Gastrocnemius medialis (tissue), 4 donors: ENCODE measurements around the gene SUPT3H. TPM values are rescaled to one million over a fixed set of nuclear protein-coding genes. Genes with fewer than 3 reads are reported as not detected.

Source experiments
- ATAC-seq, 2 donors: fragments of 150-250 bp; one replicate each; pipeline ENCODE4 v1.9.1; 2016
- DNase-seq, 2 donors: peaks; one replicate each; pipeline ENCODE4 v3.0.0-alpha.2; 2019
- H3K27ac ChIP-seq, 4 donors: fragments of 200-600 bp; sonication (generic); 1 replicate in 1 of 4; 2 replicates in 3 of 4; pipeline ENCODE4 v1.5.1; 2016 to 2018; ENCODE audit warnings: mild to moderate bottlenecking in 2 of 4, moderate library complexity in 1 of 4
- H3K27me3 ChIP-seq, 3 donors: fragments of 200-600 bp; sonication (generic) in 2 of 3; 1 replicate in 1 of 3; 2 replicates in 2 of 3; pipeline versions ENCODE4 v1.5.1 to v1.6.0; 2016 to 2019; ENCODE audit warnings: mild to moderate bottlenecking in 1 of 3, moderate library complexity in 1 of 3
- H3K36me3 ChIP-seq, 2 donors: fragments of 200-600 bp; sonication (generic) in 1 of 2; one replicate each; pipeline ENCODE4 v1.5.1; 2017 to 2018
- H3K4me1 ChIP-seq, 2 donors: fragments of 200-600 bp; sonication (generic) in 1 of 2; one replicate each; pipeline ENCODE4 v1.5.1; 2016 to 2017; ENCODE audit warnings: mild to moderate bottlenecking in 2 of 2
- H3K4me3 ChIP-seq, 4 donors: fragments of 200-600 bp; sonication (generic) in 3 of 4; 1 replicate in 1 of 4; 2 replicates in 3 of 4; pipeline ENCODE4 v1.5.1; 2016 to 2019; ENCODE audit warnings: mild to moderate bottlenecking in 2 of 4
- H3K9me3 ChIP-seq, 3 donors: fragments of 200-600 bp; sonication (generic) in 2 of 3; 1 replicate in 1 of 3; 2 replicates in 2 of 3; pipeline ENCODE4 v1.5.1; 2016 to 2019
- POLR2A ChIP-seq, 2 donors: fragments of 450-650 bp; IDR thresholded peaks; one replicate each; pipeline ENCODE4 v1.6.1; 2017; ENCODE audit warnings: antibody characterized with exemption in 2 of 2, mild to moderate bottlenecking in 2 of 2, moderate library complexity in 2 of 2
- in situ Hi-C, 4 donors: fragments of 200-750 bp; cut with MboI; loops; one replicate each; pipeline versions ENCODE4 v1.15.0 to v1.8.0; 2017; ENCODE audit warnings: low sequenced_read_pairs in 4 of 4
- intact Hi-C: fragments of 100-400 bp; cut with DNase I; formaldehyde crosslinking; loops from one replicate; pipeline ENCODE4 v1.15.1; 2023; ENCODE audit warnings: low total_unique reads
- total RNA-seq, 4 donors: library from RNA; depleted of rRNA; stranded (reverse); fragments of >200 nt; gene quantifications; one replicate each; pipeline versions ENCODE4 v1.1.0 to v1.2.3, GENCODE V29; 2016
- TF ChIP-seq, protein P1 (sequence below), 5 experiments: fragments of 450-650 bp in 3 of 5; fragments of 200-600 bp in 2 of 5; sonication (generic) in 2 of 5; IDR thresholded peaks in 4 of 5; conservative IDR thresholded peaks in 1 of 5; 1 replicate in 4 of 5; 2 replicates in 1 of 5; pipeline ENCODE4 v1.5.1; 2016 to 2019; ENCODE audit warnings: antibody characterized with exemption in 5 of 5, mild to moderate bottlenecking in 3 of 5, moderate library complexity in 3 of 5

Gene SUPT3H
- total RNA-seq, 4 donors from 2014 or later = 1.5 to 9.0 (median 4.2) TPM

DNA sequence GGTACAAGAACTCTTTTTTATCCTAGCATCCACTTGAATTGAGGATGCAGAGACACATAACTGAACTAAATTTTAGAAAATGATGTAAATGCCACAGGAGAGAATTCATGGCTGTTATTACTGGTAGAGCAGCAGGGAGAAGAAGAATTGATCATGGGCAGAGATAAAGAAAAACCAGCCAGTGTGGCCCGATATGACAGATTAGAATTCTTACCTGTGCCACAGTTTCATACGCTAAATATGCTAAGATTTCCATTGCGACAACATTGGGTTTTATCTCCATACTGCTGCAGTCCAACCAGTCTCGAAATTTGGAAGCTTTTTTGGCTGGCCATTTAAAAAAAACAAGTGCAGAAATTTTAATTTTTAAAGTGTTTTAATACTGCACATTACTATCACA lies 423.5 kb downstream of the SUPT3H start:
- no peaks in the 10 kb centered on the region for H3K9me3 ChIP-seq
- DNase-seq = no peak
- peaks cover 0 to 11% of the 10 kb centered on the region in 2 donors for H3K36me3 ChIP-seq
- ATAC-seq = no peak
- H3K27me3 ChIP-seq = no peaks in the 10 kb centered on the region
- H3K4me3 ChIP-seq = no peak overlapping the region
- TF ChIP-seq POLR2A (IDR thresholded peaks at IDR 0.05) = no peak
- TF ChIP-seq, protein P1, sequence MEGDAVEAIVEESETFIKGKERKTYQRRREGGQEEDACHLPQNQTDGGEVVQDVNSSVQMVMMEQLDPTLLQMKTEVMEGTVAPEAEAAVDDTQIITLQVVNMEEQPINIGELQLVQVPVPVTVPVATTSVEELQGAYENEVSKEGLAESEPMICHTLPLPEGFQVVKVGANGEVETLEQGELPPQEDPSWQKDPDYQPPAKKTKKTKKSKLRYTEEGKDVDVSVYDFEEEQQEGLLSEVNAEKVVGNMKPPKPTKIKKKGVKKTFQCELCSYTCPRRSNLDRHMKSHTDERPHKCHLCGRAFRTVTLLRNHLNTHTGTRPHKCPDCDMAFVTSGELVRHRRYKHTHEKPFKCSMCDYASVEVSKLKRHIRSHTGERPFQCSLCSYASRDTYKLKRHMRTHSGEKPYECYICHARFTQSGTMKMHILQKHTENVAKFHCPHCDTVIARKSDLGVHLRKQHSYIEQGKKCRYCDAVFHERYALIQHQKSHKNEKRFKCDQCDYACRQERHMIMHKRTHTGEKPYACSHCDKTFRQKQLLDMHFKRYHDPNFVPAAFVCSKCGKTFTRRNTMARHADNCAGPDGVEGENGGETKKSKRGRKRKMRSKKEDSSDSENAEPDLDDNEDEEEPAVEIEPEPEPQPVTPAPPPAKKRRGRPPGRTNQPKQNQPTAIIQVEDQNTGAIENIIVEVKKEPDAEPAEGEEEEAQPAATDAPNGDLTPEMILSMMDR (IDR thresholded peaks at IDR 0.05 in 4 of 5, conservative IDR thresholded peaks at IDR 0.05 in 1 of 5) = no peak
- in situ Hi-C loops (no loop called here), intact Hi-C loops (no loop called here)
- no peaks in the 10 kb centered on the region for H3K4me1 ChIP-seq
- H3K27ac ChIP-seq = no peak overlapping the region

GRCh38 chr6:44951253-44951747 lies 426.4 kb downstream of the SUPT3H start:
- Histone ChIP-seq H3K27me3 (no peaks in the 10 kb centered on the region), H3K36me3 (peaks cover 0 to 11% of the 10 kb centered on the region in 2 donors), H3K9me3 (no peaks in the 10 kb centered on the region), H3K4me1 (no peaks in the 10 kb centered on the region), H3K4me3 (no peak overlapping the region), H3K27ac (no peak overlapping the region)
- DNase-seq (no peak), ATAC-seq (no peak)
- intact Hi-C loops (no loop called here), in situ Hi-C loops (no loop called here)
- TF ChIP-seq, protein P1 (IDR thresholded peaks at IDR 0.05 in 4 of 5, conservative IDR thresholded peaks at IDR 0.05 in 1 of 5) = no peak
- TF ChIP-seq POLR2A (IDR thresholded peaks at IDR 0.05) = no peak

DNA sequence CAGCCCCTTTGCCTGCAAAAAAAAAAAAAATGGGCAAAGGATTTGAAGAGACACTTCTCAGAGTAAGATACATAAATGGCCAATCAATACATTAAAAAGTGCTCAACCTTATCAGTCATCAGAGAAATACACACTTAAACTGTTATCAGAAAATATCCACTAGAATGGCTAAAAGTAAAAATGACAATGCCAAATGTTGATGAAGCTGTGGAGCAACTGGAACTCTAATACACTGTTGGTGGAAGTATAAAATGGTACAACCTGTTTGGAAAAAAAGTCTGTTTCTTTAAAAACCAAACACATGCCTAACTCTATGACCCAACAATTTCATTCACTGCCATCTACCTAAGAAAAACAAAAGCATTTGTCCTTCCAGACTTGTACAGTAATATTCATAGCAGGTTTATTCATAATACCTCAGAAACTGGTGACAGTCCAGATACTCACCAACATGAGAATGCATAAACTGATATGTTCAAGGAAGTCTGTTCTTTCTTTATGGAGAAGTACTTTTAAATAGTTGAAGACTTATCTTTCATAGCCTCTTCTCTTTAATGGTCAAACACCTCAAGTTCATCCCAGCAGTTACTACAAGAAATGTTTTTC lies 428.0 kb downstream of the SUPT3H start:
- H3K27ac ChIP-seq = no peak overlapping the region
- no peaks in the 10 kb centered on the region for H3K9me3 ChIP-seq
- TF ChIP-seq POLR2A (IDR thresholded peaks at IDR 0.05) = no peak
- TF ChIP-seq, protein P1 (IDR thresholded peaks at IDR 0.05 in 4 of 5, conservative IDR thresholded peaks at IDR 0.05 in 1 of 5) = no peak
- in situ Hi-C loops = no loop called here
- H3K4me1 ChIP-seq = no peaks in the 10 kb centered on the region
- ATAC-seq = no peak
- no peak for DNase-seq
- H3K4me3 ChIP-seq = no peak overlapping the region
- H3K36me3 ChIP-seq = peaks cover 0 to 11% of the 10 kb centered on the region in 2 donors
- H3K27me3 ChIP-seq = no peaks in the 10 kb centered on the region
- intact Hi-C loops = no loop called here

GRCh38 chr6:44943541-44943940 lies 434.2 kb downstream of the SUPT3H start:
- Histone ChIP-seq H3K36me3 (no peaks in the 10 kb centered on the region), H3K4me1 (no peaks in the 10 kb centered on the region), H3K27me3 (no peaks in the 10 kb centered on the region), H3K4me3 (no peak overlapping the region), H3K27ac (no peak overlapping the region), H3K9me3 (no peaks in the 10 kb centered on the region)
- ATAC-seq (no peak), DNase-seq (no peak)
- in situ Hi-C loops = no loop called here
- intact Hi-C loops = no loop called here
- no peak for TF ChIP-seq POLR2A (IDR thresholded peaks at IDR 0.05)
- TF ChIP-seq, protein P1 (IDR thresholded peaks at IDR 0.05 in 4 of 5, conservative IDR thresholded peaks at IDR 0.05 in 1 of 5) = no peak

DNA sequence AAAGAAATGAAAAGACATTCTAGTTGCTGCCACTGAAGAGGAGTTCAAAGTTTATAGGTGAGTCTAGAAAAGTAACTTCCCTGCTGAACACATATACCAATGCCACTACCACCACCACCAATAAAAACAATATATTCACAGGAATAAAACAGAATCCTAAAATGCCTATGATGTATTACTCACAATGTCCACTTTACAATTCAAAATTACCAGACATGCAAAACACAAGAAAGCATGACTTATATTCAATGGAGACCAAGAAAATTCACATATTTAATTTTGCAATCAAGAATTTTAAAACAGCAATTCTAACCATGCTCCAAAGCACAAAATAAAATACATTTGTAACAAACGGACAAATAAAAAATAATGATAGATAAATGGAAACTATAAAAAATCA lies 434.9 kb downstream of the SUPT3H start:
- DNase-seq = no peak
- in situ Hi-C loops (no loop called here), intact Hi-C loops (no loop called here)
- H3K27me3 ChIP-seq = no peaks in the 10 kb centered on the region
- H3K36me3 ChIP-seq = no peaks in the 10 kb centered on the region
- H3K9me3 ChIP-seq = no peaks in the 10 kb centered on the region
- no peak overlapping the region for H3K4me3 ChIP-seq
- ATAC-seq = no peak
- TF ChIP-seq, protein P1 (IDR thresholded peaks at IDR 0.05 in 4 of 5, conservative IDR thresholded peaks at IDR 0.05 in 1 of 5) = no peak
- no peak for TF ChIP-seq POLR2A (IDR thresholded peaks at IDR 0.05)
- H3K27ac ChIP-seq = no peak overlapping the region
- H3K4me1 ChIP-seq = no peaks in the 10 kb centered on the region
